Stomach (tissue), 4 donors: ENCODE measurements around the gene C16orf92.

Experiments
- CTCF ChIP-seq, 7 experiments: fragments of 450-650 bp in 4 of 7; fragments of 200-600 bp in 3 of 7; sonication (generic) in 3 of 7; IDR thresholded peaks; one replicate each; pipeline ENCODE4 v1.5.1; 2016 to 2019; ENCODE audit warnings: antibody characterized with exemption in 7 of 7, control low read depth in 2 of 7, mild to moderate bottlenecking in 1 of 7
- POLR2A ChIP-seq, 4 donors: fragments of 450-650 bp; IDR thresholded peaks; one replicate each; pipeline ENCODE4 v1.6.1; 2016; ENCODE audit warnings: antibody characterized with exemption in 4 of 4, control low read depth in 2 of 4, mild to moderate bottlenecking in 1 of 4, moderate library complexity in 1 of 4
- POLR2AphosphoS5 ChIP-seq, 3 donors: sonication (generic); formaldehyde crosslinking; IDR thresholded peaks; one replicate each; pipeline ENCODE4 v1.6.1; 2016; ENCODE audit warnings: antibody characterized with exemption in 3 of 3

GRCh38 chr16:30010844-30011713 lies 11.9 kb upstream of the C16orf92 start, which contains the start of gene DOC2A:
- TF ChIP-seq CTCF (IDR thresholded peaks at IDR 0.05) (no peak), POLR2A (IDR thresholded peaks at IDR 0.05) (no peak), POLR2AphosphoS5 (IDR thresholded peaks at IDR 0.05) (no peak)
